H9 (cell line): ENCODE measurements around the gene DSCAM. TPM values are rescaled to one million over a fixed set of nuclear protein-coding genes. Genes with fewer than 3 reads are reported as not detected.

Experiments used
- DNase-seq: peaks from one replicate; pipeline ENCODE4 v3.0.0-alpha.2; 2017
- H2AFZ ChIP-seq: one replicate; pipeline ENCODE4 v1.6.1; 2013; ENCODE audit warnings: mild to moderate bottlenecking, low read length, control low read depth, moderate library complexity
- H2AK5ac ChIP-seq: 2 replicates; pipeline ENCODE4 v1.6.1; 2013; ENCODE audit warnings: low read length, control low read depth, mixed read lengths; ENCODE audit not compliant: insufficient read length
- H2BK120ac ChIP-seq: one replicate; pipeline ENCODE4 v1.6.1; 2013; ENCODE audit warnings: low read depth, mild to moderate bottlenecking, low read length, control low read depth, inconsistent platforms; ENCODE audit not compliant: poor library complexity, severe bottlenecking
- H2BK12ac ChIP-seq: 2 replicates; pipeline ENCODE4 v1.6.1; 2013; ENCODE audit warnings: low read length, control low read depth, mixed read lengths, low read depth; ENCODE audit not compliant: insufficient read length
- H2BK15ac ChIP-seq: 2 replicates; pipeline ENCODE4 v1.6.1; 2013; ENCODE audit warnings: low read depth, low read length, control low read depth
- H2BK20ac ChIP-seq: one replicate; pipeline ENCODE4 v1.6.1; 2013; ENCODE audit warnings: low read depth, mild to moderate bottlenecking, low read length, control low read depth, inconsistent platforms; ENCODE audit not compliant: poor library complexity, severe bottlenecking
- H2BK5ac ChIP-seq: 2 replicates; pipeline ENCODE4 v1.6.1; 2013; ENCODE audit warnings: low read length, control low read depth, mixed read lengths; ENCODE audit not compliant: insufficient read length
- H3K14ac ChIP-seq: 2 replicates; pipeline ENCODE4 v1.6.1; 2013; ENCODE audit warnings: low read length, control low read depth; ENCODE audit not compliant: insufficient read depth
- H3K18ac ChIP-seq: 2 replicates; pipeline ENCODE4 v1.6.1; 2013; ENCODE audit warnings: low read depth, mild to moderate bottlenecking, mixed read lengths, low read length, control low read depth; ENCODE audit not compliant: insufficient read length
- H3K23ac ChIP-seq: 2 replicates; pipeline ENCODE4 v1.6.1; 2013; ENCODE audit warnings: low read length, control low read depth, mixed read lengths, low read depth; ENCODE audit not compliant: insufficient read length
- H3K23me2 ChIP-seq: 2 replicates; pipeline ENCODE4 v1.6.1; 2013; ENCODE audit warnings: low read depth, mild to moderate bottlenecking, mixed read lengths, low read length, control low read depth; ENCODE audit not compliant: insufficient read length, poor library complexity, severe bottlenecking
- H3K27ac ChIP-seq: 2 replicates; pipeline ENCODE4 v1.5.1; 2013; ENCODE audit warnings: low read length, control low read depth, mixed read lengths, low read depth; ENCODE audit not compliant: insufficient read length
- H3K27me3 ChIP-seq: 2 replicates; pipeline ENCODE4 v1.6.1; 2013; ENCODE audit warnings: low read length, control low read depth, inconsistent platforms; ENCODE audit not compliant: insufficient read depth
- H3K4ac ChIP-seq: 2 replicates; pipeline ENCODE4 v1.6.1; 2013; ENCODE audit warnings: low read depth, mild to moderate bottlenecking, control low read depth, inconsistent platforms, low read length, moderate library complexity
- H3K4me1 ChIP-seq: 2 replicates; pipeline ENCODE4 v1.6.1; 2013; ENCODE audit warnings: low read length, control low read depth, inconsistent platforms; ENCODE audit not compliant: insufficient read depth
- H3K4me2 ChIP-seq: 2 replicates; pipeline ENCODE4 v1.6.1; 2013; ENCODE audit warnings: low read length, control low read depth, mixed read lengths; ENCODE audit not compliant: insufficient read length, insufficient read depth
- H3K56ac ChIP-seq: 2 replicates; pipeline ENCODE4 v1.6.1; 2013; ENCODE audit warnings: low read depth, mild to moderate bottlenecking, mixed read lengths, low read length, control low read depth; ENCODE audit not compliant: insufficient read length
- H3K79me1 ChIP-seq: 2 replicates; pipeline ENCODE4 v1.6.1; 2013; ENCODE audit warnings: low read depth, mild to moderate bottlenecking, moderate library complexity, low read length, control low read depth, inconsistent platforms; ENCODE audit not compliant: insufficient read depth, poor library complexity, severe bottlenecking
- H3K79me2 ChIP-seq: 2 replicates; pipeline ENCODE4 v1.6.1; 2013; ENCODE audit warnings: low read length, control low read depth, inconsistent platforms; ENCODE audit not compliant: insufficient read depth
- H3K9ac ChIP-seq: 2 replicates; pipeline ENCODE4 v1.6.1; 2013; ENCODE audit warnings: low read length, control low read depth, mixed read lengths; ENCODE audit not compliant: insufficient read length; ENCODE audit errors: extremely low read depth
- H3K9me3 ChIP-seq: one replicate; pipeline ENCODE4 v1.6.1; 2013; ENCODE audit warnings: low read depth, low read length, inconsistent platforms; ENCODE audit not compliant: control insufficient read depth
- H3T11ph ChIP-seq: one replicate; pipeline ENCODE4 v1.6.1; 2013; ENCODE audit warnings: mild to moderate bottlenecking, low read length, control low read depth, inconsistent platforms
- H4K20me1 ChIP-seq: one replicate; pipeline ENCODE4 v1.6.1; 2013; ENCODE audit not compliant: control insufficient read depth, insufficient read length, insufficient read depth
- H4K5ac ChIP-seq: 2 replicates; pipeline ENCODE4 v1.6.1; 2013; ENCODE audit warnings: low read depth, mild to moderate bottlenecking, mixed read lengths, low read length, control low read depth; ENCODE audit not compliant: insufficient read length
- H4K8ac ChIP-seq: replicated peaks from 2 replicates; pipeline ENCODE4 v1.6.1; 2013; ENCODE audit warnings: low read length, control low read depth, mixed read lengths, low read depth; ENCODE audit not compliant: insufficient read length
- H4K91ac ChIP-seq: 2 replicates; pipeline ENCODE4 v1.6.1; 2013; ENCODE audit warnings: low read depth, mild to moderate bottlenecking, moderate library complexity, mixed read lengths, low read length, control low read depth; ENCODE audit not compliant: insufficient read length
- H3K27ac Mint-ChIP-seq, 3 experiments: 2 replicates in 2 of 3; 3 replicates in 1 of 3; pipeline ENCODE4 v1.8.0; 2020 to 2021; ENCODE audit warnings: mixed read lengths in 3 of 3, mild to moderate bottlenecking in 1 of 3, moderate library complexity in 1 of 3
- H3K27me3 Mint-ChIP-seq: 2 replicates; pipeline ENCODE4 v1.8.0; 2021; ENCODE audit warnings: low read depth, mild to moderate bottlenecking, moderate library complexity, mixed read lengths
- H3K36me3 Mint-ChIP-seq, 3 experiments: 2 replicates in 2 of 3; 3 replicates in 1 of 3; pipeline ENCODE4 v1.8.0; 2020 to 2021; ENCODE audit warnings: low read depth in 3 of 3, mixed read lengths in 3 of 3; ENCODE audit not compliant: insufficient read depth in 1 of 3
- H3K4me1 Mint-ChIP-seq, 2 experiments: 2 replicates each; pipeline ENCODE4 v1.8.0; 2020; ENCODE audit warnings: mixed read lengths in 2 of 2
- H3K4me3 Mint-ChIP-seq, 2 experiments: 2 replicates in 1 of 2; 3 replicates in 1 of 2; pipeline ENCODE4 v1.8.0; 2020 to 2021; ENCODE audit warnings: mild to moderate bottlenecking in 2 of 2, mixed read lengths in 2 of 2, moderate library complexity in 1 of 2
- H3K9me3 Mint-ChIP-seq, 2 experiments: 2 replicates in 1 of 2; 3 replicates in 1 of 2; pipeline ENCODE4 v1.8.0; 2020; ENCODE audit warnings: mild to moderate bottlenecking in 2 of 2, mixed read lengths in 2 of 2, moderate library complexity in 1 of 2
- CTCF ChIP-seq: fragments of 200-600 bp; sonication (generic); conservative IDR thresholded peaks from 3 replicates; pipeline ENCODE4 v1.8.0; 2021; ENCODE audit warnings: antibody characterized with exemption, mild to moderate bottlenecking
- WGBS: extraction: QIAGEN DNeasy Blood & Tissue Kit; methylation state at CpG from one replicate; pipeline ENCODE4 v1.1.7; 2013; ENCODE audit warnings: missing lambda C conversion rate, low lambda C conversion rate, mixed read lengths; ENCODE audit not compliant: insufficient read length; ENCODE audit errors: extremely low coverage; 5-methylcytosine and 5-hydroxymethylcytosine counted together
- total RNA-seq: library from RNA; stranded (reverse); gene quantifications from 2 replicates; pipeline ENCODE4 v1.2.1, GENCODE V29; 2021

The DSCAM gene
- total RNA-seq, 1 experiment from 2014 or later, result 0.17 TPM

- no peak overlapping the region for H3K27ac ChIP-seq
- no peak overlapping the region for H4K5ac ChIP-seq
- H3K36me3 Mint-ChIP-seq, result no peaks in the 10 kb centered on the region
Observed at GRCh38 chr21:40813918-40814317, 33.0 kb downstream of the DSCAM start.

More at GRCh38 chr21:40813918-40814317, 33.0 kb downstream of the DSCAM start:
- no peak overlapping the region for H3K4ac ChIP-seq
- H3K4me2 ChIP-seq, result no peak overlapping the region
- H3K4me1 ChIP-seq, result no peaks in the 10 kb centered on the region
- H4K8ac ChIP-seq, result no peak overlapping the region
- no peak overlapping the region for H3T11ph ChIP-seq
- Mint-ChIP-seq H3K4me3 (no peak overlapping the region), H3K27ac (no peak overlapping the region), H3K4me1 (peaks cover 0 to 3% of the 10 kb centered on the region in 2 experiments; a peak in 1 of 4 replicates), H3K27me3 (no peaks in the 10 kb centered on the region), H3K9me3 (no peaks in the 10 kb centered on the region)
- no peaks in the 10 kb centered on the region for H3K79me2 ChIP-seq
- DNase-seq, result no peak
- H2BK5ac ChIP-seq, result no peak overlapping the region
- no peaks in the 10 kb centered on the region for H3K9me3 ChIP-seq
- no peak overlapping the region for H3K14ac ChIP-seq
- H2BK20ac ChIP-seq, result no peak overlapping the region
- H3K56ac ChIP-seq, result no peak overlapping the region
- no peak overlapping the region for H2BK12ac ChIP-seq
- H3K79me1 ChIP-seq, result no peaks in the 10 kb centered on the region
- H4K91ac ChIP-seq, result no peak overlapping the region
- no peak overlapping the region for H2BK15ac ChIP-seq
- H3K18ac ChIP-seq, result no peak overlapping the region
- H3K23me2 ChIP-seq, result no peaks in the 10 kb centered on the region
- H3K9ac ChIP-seq, result no peak overlapping the region
- no peak for TF ChIP-seq CTCF
- no peak overlapping the region for H2AFZ ChIP-seq
- H4K20me1 ChIP-seq, result no peaks in the 10 kb centered on the region
- WGBS, result no CpG with 5 or more reads among the region's 4 CpGs
- H2BK120ac ChIP-seq, result no peak overlapping the region
- H2AK5ac ChIP-seq, result no peak overlapping the region
- no peak overlapping the region for H3K23ac ChIP-seq
- H3K27me3 ChIP-seq, result no peaks in the 10 kb centered on the region
